GM13976 (cell line): ENCODE results near the gene NEO1.

Experiments used
- DNase-seq: peaks from one replicate; pipeline ENCODE4 v3.0.0; 2012; ENCODE audit warnings: low spot score
- in situ Hi-C: fragments of 300-500 bp; cut with MboI; formaldehyde crosslinking; loops from one replicate; pipeline ENCODE4 v1.12.0; 2022; ENCODE audit warnings: low sequenced_read_pairs, mixed read lengths, inconsistent platforms; ENCODE audit not compliant: unreplicated experiment
- TF ChIP-seq, protein P1 (sequence below): IDR thresholded peaks from 2 replicates; pipeline ENCODE4 v1.5.1; 2012; ENCODE audit warnings: borderline replicate concordance, mild to moderate bottlenecking; ENCODE audit not compliant: insufficient read depth; ENCODE audit errors: extremely low read depth, missing control alignments, control extremely low read depth

NEO1 gene

DNA sequence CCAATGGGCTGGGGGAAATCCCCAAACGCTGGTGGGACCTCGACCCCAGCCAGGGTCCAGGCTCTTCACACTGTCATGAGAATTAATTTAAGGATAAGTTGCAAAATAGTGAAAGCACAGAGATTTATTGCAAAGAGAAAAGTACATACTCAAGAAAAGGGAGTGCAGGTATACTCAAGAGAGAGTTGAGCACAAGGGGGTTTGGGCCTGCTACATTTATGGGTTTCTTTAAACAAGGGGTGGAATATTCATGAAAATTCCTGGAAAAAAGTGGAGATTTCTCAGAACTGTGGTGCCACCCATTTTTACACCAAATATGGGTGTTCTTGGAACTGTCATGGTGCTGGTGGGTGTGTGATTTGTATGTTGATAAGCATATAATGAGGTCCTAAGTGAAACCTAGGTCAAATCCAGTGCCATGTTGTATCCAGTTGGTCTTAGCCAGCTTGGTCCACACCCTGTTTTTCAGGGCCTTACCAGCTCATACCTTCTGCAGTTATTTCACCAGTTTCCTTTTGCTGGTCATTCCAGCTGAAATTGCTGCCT lies 32.6 kb upstream of the NEO1 start:
- in situ Hi-C loops = no loop called here
- no peak for DNase-seq
- TF ChIP-seq, protein P1, sequence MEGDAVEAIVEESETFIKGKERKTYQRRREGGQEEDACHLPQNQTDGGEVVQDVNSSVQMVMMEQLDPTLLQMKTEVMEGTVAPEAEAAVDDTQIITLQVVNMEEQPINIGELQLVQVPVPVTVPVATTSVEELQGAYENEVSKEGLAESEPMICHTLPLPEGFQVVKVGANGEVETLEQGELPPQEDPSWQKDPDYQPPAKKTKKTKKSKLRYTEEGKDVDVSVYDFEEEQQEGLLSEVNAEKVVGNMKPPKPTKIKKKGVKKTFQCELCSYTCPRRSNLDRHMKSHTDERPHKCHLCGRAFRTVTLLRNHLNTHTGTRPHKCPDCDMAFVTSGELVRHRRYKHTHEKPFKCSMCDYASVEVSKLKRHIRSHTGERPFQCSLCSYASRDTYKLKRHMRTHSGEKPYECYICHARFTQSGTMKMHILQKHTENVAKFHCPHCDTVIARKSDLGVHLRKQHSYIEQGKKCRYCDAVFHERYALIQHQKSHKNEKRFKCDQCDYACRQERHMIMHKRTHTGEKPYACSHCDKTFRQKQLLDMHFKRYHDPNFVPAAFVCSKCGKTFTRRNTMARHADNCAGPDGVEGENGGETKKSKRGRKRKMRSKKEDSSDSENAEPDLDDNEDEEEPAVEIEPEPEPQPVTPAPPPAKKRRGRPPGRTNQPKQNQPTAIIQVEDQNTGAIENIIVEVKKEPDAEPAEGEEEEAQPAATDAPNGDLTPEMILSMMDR = no peak

DNA sequence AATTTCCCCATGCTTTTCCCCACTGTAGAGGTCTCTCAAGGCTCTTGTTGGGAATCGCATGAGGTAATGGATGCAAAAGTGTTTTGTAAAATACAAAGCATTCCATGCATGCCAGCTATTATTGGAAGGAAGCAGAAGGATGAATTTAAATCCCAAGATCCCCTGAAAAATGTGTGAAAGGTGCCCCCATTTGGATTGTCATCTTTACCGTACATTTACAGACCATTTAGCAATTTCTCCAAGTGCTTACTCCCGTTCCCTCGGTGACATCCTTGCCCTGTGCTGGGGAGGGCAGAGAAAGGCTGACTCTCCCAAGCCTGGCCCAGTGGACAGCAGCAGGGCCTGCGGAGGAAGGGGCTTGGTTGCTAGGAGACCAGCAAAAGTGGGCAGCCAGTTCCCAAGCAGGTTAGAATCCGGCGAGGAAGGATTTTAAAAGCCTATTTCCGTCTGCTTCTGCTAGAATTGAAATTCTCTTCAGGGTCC lies 31.1 kb upstream of the NEO1 start:
- no peak for DNase-seq
- in situ Hi-C loops = no loop called here
- TF ChIP-seq, protein P1 = no peak

DNA sequence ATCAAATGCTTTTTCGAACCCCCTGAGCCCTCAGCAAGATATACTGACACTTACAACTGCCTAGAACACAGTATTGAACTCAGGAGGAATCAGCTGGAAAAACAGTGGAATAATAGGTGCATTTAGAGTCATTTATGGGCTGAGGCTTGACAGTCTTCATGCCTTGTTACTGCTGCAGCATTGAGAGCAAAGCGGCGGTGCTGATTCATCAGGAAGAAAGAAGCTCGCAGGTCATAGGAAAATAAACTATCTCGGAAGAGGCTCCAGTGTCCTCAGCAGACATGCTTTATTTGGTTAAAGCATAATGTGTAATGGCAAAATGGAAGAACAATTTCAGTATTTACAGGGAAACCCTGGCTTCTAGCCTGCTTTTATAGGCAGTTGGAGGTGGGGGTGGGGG lies 30.1 kb upstream of the NEO1 start:
- no peak for DNase-seq
- TF ChIP-seq, protein P1 = no peak
- in situ Hi-C loops = no loop called here

DNA sequence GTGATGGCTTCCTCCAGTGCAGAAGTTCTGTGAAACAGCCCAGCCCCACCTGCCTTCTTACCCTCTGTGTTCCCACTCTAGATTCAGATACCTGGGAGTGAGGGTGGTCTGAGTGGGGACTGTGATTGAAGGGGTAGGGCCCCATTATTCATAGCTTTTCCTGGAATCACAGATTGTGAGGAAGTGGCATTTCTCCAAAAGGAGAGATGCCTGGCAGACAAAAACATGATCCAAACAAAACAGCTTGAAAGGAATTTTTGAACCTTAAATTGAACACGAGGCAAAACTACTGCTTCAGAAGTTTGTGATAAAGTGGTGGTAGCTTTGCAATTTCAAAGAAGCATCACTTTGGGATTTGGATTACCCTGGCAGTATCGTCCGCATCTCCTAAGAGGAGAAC lies 29.2 kb upstream of the NEO1 start:
- TF ChIP-seq, protein P1 = no peak
- in situ Hi-C loops = no loop called here
- no peak for DNase-seq

DNA sequence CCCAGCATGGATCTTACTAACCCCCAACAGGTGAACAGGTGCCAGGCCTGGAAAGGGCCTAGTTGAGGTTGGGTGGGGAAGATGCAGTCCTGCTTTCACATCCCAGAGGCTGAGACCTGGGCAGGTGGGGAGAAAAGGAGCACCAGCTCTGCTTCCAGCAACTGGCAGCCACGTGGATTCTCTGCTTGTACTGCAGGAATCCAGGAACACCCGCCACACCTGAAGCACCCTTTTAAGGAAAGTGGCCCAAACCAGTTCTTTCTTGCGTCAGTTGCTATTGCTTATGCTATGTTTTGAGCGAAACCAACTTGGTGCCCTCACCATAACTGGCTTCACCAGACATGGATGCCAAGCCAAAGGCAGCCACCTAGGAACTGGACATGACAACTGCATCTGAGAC lies 28.1 kb upstream of the NEO1 start:
- DNase-seq = no peak
- TF ChIP-seq, protein P1 = no peak
- in situ Hi-C loops = no loop called here

DNA sequence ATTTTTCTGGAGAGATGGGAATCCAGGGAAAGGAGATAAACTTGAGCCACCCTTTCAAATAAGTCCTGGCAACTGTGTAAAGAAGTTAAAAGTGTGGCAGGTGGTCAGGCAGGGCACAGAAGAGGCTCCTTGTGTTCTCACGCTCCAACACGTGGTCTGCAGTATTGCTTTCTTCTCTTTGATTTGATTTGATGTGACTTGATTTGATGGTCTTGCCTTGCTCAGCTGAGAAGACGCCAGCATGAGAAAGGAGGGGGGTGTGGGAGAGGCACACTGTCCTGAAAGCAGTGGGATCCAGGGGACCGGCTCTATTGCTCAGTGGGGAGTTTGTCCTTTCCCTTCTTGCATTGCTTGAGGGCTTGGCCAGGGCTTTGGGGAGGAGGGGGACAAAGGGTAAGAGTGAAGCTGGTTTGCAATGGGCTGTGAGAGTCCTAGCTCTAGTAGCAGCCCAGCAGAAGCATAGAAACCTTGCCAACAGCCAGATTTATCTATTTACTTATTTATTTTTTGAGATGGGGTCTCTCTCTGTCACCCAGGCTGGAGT lies 25.7 kb upstream of the NEO1 start:
- in situ Hi-C loops = no loop called here
- TF ChIP-seq, protein P1 = no peak
- DNase-seq = no peak
